C4-2B (cell line): ENCODE results near the gene KIAA0232.

ENCODE experiments used
- CTCF ChIP-seq: fragments of 450-650 bp; conservative IDR thresholded peaks from 2 replicates; pipeline ENCODE4 v1.5.1; 2017; ENCODE audit warnings: mild to moderate bottlenecking
- ZFX ChIP-seq: fragments of 450-650 bp; IDR thresholded peaks from 2 replicates; pipeline ENCODE4 v1.6.1; 2017

- TF ChIP-seq CTCF: no peak
- TF ChIP-seq ZFX: no peak
These were observed 130.9 kb downstream of the KIAA0232 start for GRCh38 chr4:6913350-6913905.
